Activated B cell treated with CpG ODN at 0.5 μM for 24 hours (primary cell): ENCODE results near the gene FBN2. TPM values are rescaled to one million over a fixed set of nuclear protein-coding genes. Genes with fewer than 3 reads are reported as not detected.
"Not testable (repeated sequence)": the region's sequence is repeated elsewhere in the genome, so short reads cannot be mapped to it uniquely, and the experiment has no call there.

Source experiments
- ATAC-seq: fragments of 200-7000 bp; cut with Tn5 transposase; one replicate; pipeline ENCODE4 v1.10.0; 2021; ENCODE audit warnings: low read depth, mild to moderate bottlenecking, moderate library complexity
- CTCF ChIA-PET: fragments of 350-600 bp; sonication (Branson Sonifier 250); formaldehyde crosslinking; loops from one replicate; lab custom pipeline; 2021; ENCODE audit warnings: antibody characterized with exemption; lab: Charles Lee
- POLR2A ChIA-PET: fragments of 350-600 bp; sonication (Branson Sonifier 250); formaldehyde crosslinking; loops from one replicate; lab custom pipeline; 2021; ENCODE audit warnings: antibody characterized with exemption; lab: Charles Lee
- DNase-seq: peaks from one replicate; pipeline ENCODE4 v3.0.0; 2022
- H3K27ac Mint-ChIP-seq: one replicate; pipeline ENCODE4 v1.8.0; 2020; ENCODE audit warnings: mixed read lengths
- H3K27me3 Mint-ChIP-seq: one replicate; pipeline ENCODE4 v1.8.0; 2021; ENCODE audit warnings: mixed read lengths
- H3K36me3 Mint-ChIP-seq: one replicate; pipeline ENCODE4 v1.8.0; 2021; ENCODE audit warnings: low read depth, mixed read lengths
- H3K4me1 Mint-ChIP-seq: one replicate; pipeline ENCODE4 v1.8.0; 2021; ENCODE audit warnings: mixed read lengths
- H3K4me3 Mint-ChIP-seq: one replicate; pipeline ENCODE4 v1.8.0; 2020; ENCODE audit warnings: mild to moderate bottlenecking, mixed read lengths
- H3K9me3 Mint-ChIP-seq: one replicate; pipeline ENCODE4 v1.8.0; 2020; ENCODE audit warnings: mixed read lengths
- intact Hi-C: fragments of 100-400 bp; cut with micrococcal nuclease; formaldehyde crosslinking; loops from one replicate; pipeline ENCODE4 v1.15.1; 2024
- total RNA-seq: library from RNA; stranded (reverse); gene quantifications from 2 replicates; pipeline ENCODE4 v1.2.3, GENCODE V29; 2022
- TF ChIP-seq, protein P1 (sequence below): fragments of 200-600 bp; IDR thresholded peaks from one replicate; pipeline ENCODE4 v1.8.0; 2022; ENCODE audit warnings: antibody characterized with exemption, mild to moderate bottlenecking

Gene FBN2
- total RNA-seq, 1 donor from 2014 or later = not detected

DNA sequence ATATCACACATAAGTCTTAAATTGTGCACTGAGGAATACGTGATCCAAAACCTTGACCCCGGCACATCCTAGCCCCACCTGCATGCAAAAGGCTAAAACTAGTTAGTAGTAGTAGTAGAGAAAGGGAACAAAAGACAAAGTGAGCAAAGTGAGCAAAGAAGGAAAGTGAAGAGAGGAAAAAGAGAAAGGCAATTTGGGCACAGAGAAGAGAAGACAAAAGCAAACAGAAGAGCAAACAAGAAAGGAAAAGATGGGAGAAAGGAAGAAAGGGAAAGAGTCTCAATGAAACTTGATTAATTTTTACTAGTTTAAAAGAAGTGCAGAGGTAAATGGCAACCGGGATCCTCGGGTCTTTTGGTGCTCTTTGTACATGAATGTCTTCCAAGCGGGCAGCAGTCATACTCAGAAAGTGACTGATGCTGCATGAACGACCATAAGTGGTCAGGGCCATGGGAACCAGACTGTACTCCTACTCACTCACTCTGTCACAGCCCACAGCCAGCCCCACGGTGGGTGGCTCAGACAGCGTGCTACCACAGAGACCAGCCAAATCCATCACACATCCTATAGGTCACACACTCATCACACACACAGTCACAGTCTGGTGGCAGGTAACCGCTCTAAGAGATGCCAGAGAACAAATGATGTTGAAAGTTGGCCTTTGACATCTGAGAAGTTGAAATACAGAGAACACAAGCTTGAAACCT lies 203.9 kb downstream of the FBN2 start:
- H3K9me3 Mint-ChIP-seq = no peaks in the 10 kb centered on the region
- DNase-seq (no peak), ATAC-seq (no peak)
- TF ChIP-seq, protein P1, sequence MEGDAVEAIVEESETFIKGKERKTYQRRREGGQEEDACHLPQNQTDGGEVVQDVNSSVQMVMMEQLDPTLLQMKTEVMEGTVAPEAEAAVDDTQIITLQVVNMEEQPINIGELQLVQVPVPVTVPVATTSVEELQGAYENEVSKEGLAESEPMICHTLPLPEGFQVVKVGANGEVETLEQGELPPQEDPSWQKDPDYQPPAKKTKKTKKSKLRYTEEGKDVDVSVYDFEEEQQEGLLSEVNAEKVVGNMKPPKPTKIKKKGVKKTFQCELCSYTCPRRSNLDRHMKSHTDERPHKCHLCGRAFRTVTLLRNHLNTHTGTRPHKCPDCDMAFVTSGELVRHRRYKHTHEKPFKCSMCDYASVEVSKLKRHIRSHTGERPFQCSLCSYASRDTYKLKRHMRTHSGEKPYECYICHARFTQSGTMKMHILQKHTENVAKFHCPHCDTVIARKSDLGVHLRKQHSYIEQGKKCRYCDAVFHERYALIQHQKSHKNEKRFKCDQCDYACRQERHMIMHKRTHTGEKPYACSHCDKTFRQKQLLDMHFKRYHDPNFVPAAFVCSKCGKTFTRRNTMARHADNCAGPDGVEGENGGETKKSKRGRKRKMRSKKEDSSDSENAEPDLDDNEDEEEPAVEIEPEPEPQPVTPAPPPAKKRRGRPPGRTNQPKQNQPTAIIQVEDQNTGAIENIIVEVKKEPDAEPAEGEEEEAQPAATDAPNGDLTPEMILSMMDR = no peak
- ChIA-PET CTCF (no interaction called here), POLR2A (no interaction called here)
- intact Hi-C loops = no loop called here
- no peaks in the 10 kb centered on the region for H3K4me1 Mint-ChIP-seq
- peaks cover 2% of the 10 kb centered on the region for H3K27me3 Mint-ChIP-seq
- no peaks in the 10 kb centered on the region for H3K36me3 Mint-ChIP-seq
- H3K27ac Mint-ChIP-seq = no peak overlapping the region
- no peak overlapping the region for H3K4me3 Mint-ChIP-seq

DNA sequence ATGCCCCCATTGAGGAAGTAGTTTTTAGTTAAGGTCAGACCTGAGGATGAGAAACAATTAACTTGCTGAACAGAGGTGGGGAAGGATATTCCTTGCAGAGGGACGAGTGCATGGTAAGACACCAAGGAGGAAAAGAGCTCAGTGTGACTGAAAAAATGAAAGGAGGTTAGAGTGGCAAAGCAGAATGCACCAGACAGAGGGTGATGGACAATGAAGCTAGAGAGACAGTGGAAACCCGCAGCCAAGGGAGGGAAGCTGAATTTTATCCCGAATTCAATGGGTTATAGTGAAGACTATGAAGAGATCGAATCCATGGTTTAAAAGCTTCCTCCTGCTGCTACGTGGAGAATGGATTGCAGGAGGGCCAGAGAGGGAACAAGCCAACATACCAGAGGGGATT lies 206.8 kb downstream of the FBN2 start:
- intact Hi-C loops = no loop called here
- Mint-ChIP-seq H3K9me3 (no peaks in the 10 kb centered on the region), H3K4me1 (no peaks in the 10 kb centered on the region), H3K27me3 (peaks cover 2% of the 10 kb centered on the region), H3K36me3 (no peaks in the 10 kb centered on the region), H3K4me3 (no peak overlapping the region), H3K27ac (no peak overlapping the region)
- TF ChIP-seq, protein P1 = no peak
- no peak for DNase-seq
- ChIA-PET CTCF (no interaction called here), POLR2A (no interaction called here)
- ATAC-seq = no peak

DNA sequence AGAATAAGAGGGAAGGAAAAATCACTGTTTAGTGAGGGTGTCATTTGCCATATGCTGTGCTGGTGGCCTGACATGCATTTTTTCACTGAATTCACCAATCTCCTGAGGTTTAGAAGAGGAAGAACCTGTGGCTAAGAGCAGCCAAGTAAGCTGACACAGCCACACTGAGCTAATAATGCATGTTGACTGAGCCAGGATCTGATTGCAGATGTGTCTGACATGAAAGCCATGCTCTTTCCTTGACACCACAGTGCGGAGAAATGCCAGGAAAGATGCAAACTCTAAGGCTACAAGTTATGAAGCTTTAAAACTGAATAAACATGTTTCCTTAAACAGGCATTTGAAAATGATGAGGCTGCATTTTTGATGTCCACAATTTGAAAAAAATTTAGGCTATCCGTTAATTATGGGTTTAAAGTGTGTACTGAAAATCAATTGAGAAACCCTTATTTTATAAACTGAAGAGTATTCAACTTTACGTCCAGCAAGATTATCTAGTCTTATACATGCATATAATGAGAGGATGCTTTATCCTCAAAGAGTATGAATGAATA lies 208.6 kb downstream of the FBN2 start:
- ATAC-seq = no peak
- H3K27ac Mint-ChIP-seq = no peak overlapping the region
- no peak for DNase-seq
- TF ChIP-seq, protein P1 = no peak
- no peak overlapping the region for H3K4me3 Mint-ChIP-seq
- CTCF ChIA-PET = no interaction called here
- no peaks in the 10 kb centered on the region for H3K9me3 Mint-ChIP-seq
- intact Hi-C loops = no loop called here
- no peaks in the 10 kb centered on the region for H3K36me3 Mint-ChIP-seq
- H3K27me3 Mint-ChIP-seq = peaks cover 2% of the 10 kb centered on the region
- POLR2A ChIA-PET = no interaction called here
- no peaks in the 10 kb centered on the region for H3K4me1 Mint-ChIP-seq

DNA sequence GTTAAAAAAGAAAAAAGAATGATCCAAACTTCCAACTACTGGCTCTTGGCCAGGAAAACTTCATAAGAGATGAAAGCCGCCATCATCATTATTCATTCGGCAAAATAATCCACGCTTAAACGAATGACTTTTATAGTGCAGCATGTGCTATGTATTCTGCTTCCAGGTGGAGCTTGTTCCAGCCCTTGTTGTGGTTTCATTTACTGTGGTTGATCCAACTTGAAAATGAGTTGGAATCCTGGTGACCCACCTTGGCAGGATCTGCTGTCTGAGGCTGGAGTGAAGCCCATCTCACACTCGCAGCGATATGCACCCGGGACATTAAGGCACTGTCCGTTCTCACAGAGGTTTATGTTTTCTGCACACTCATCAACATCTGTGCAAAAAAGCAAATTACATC lies 209.6 kb downstream of the FBN2 start:
- Mint-ChIP-seq H3K9me3 (no peaks in the 10 kb centered on the region), H3K27ac (no peak overlapping the region), H3K4me3 (no peak overlapping the region), H3K36me3 (no peaks in the 10 kb centered on the region), H3K4me1 (no peaks in the 10 kb centered on the region), H3K27me3 (peaks cover 2% of the 10 kb centered on the region)
- TF ChIP-seq, protein P1 = no peak
- intact Hi-C loops = no loop called here
- no peak for ATAC-seq
- ChIA-PET POLR2A (no interaction called here), CTCF (no interaction called here)
- DNase-seq = no peak

DNA sequence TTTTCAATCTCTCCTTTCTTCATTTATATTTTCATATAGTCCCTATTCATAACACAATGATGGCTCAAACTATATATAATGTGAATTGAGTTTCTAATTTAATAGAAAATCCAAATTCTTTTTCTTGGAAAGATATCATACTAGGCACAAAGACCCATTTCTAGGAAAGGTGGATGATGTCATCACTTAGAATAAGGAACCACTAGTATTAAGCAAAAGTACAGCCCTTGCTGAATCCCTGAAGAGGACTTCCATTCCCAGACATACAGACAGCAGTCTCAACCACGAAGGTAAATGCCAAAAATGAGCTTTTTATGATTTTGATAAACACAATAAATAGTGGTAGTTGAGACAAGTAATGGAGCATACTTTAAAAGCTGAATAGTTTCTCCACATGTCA lies 210.0 kb downstream of the FBN2 start:
- no peaks in the 10 kb centered on the region for H3K9me3 Mint-ChIP-seq
- no peak overlapping the region for H3K27ac Mint-ChIP-seq
- no peak overlapping the region for H3K4me3 Mint-ChIP-seq
- no peaks in the 10 kb centered on the region for H3K4me1 Mint-ChIP-seq
- ATAC-seq (no peak), DNase-seq (no peak)
- H3K27me3 Mint-ChIP-seq = peaks cover 2% of the 10 kb centered on the region
- CTCF ChIA-PET = no interaction called here
- TF ChIP-seq, protein P1 = no peak
- no peaks in the 10 kb centered on the region for H3K36me3 Mint-ChIP-seq
- POLR2A ChIA-PET = no interaction called here
- intact Hi-C loops = no loop called here

DNA sequence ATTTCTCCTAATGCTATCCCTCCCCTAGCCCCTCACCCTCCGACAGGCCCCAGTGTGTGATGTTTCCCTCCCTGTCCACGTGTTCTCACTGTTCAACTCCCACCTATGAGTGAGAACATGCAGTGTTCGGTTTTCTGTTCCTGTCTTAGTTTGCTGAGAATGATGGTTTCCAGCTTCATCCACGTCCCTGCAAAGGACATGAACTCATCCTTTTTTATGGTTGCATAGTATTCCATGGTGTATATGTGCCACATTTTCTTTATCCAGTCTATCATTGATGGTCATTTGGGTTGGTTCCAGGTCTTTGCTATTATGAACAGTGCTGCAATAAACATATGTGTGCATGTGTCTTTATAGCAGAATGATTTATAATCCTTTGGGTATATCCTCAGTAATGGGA lies 216.6 kb downstream of the FBN2 start:
- H3K27me3 Mint-ChIP-seq, CTCF ChIA-PET, ATAC-seq, H3K4me3 Mint-ChIP-seq, intact Hi-C loops, H3K36me3 Mint-ChIP-seq, POLR2A ChIA-PET, DNase-seq, H3K27ac Mint-ChIP-seq, H3K4me1 Mint-ChIP-seq, H3K9me3 Mint-ChIP-seq: not testable (repeated sequence)
